SK-N-SH (cell line): ENCODE measurements around the gene COL15A1. TPM values are rescaled to one million over a fixed set of nuclear protein-coding genes. Genes with fewer than 3 reads are reported as not detected.

ENCODE experiments used
- CTCF ChIA-PET: fragments of 300-600, 350-600 bp; formaldehyde crosslinking; extraction: SDS; loops from one replicate; lab custom pipeline; 2021; lab: Yijun Ruan, JAX
- POLR2A ChIA-PET: fragments of 350-600 bp; sonication (Branson Sonifier 250); formaldehyde crosslinking; extraction: SDS; loops from one replicate; lab custom pipeline; 2020; ENCODE audit warnings: antibody characterized with exemption, inconsistent platforms; lab: Yijun Ruan, JAX
- DNase-seq: peaks from one replicate; pipeline ENCODE4 v3.0.0; 2012
- H2AFZ ChIP-seq: fragments of 200-600 bp; sonication (generic); 2 replicates; pipeline ENCODE4 v1.8.1; 2016; ENCODE audit warnings: antibody characterized with exemption, mild to moderate bottlenecking, low read depth
- H3F3A ChIP-seq: fragments of 200-600 bp; sonication (generic); replicated peaks from 2 replicates; pipeline ENCODE3; 2016; ENCODE audit warnings: antibody characterized with exemption, mild to moderate bottlenecking; ENCODE audit not compliant: insufficient read depth
- H3K27ac ChIP-seq, 2 experiments: fragments of 200-500 bp in 1 of 2; fragments of 200-600 bp in 1 of 2; sonication (Bioruptor generic) in 1 of 2; sonication (generic), shearing (Covaris generic) in 1 of 2; 2 replicates each; pipeline versions ENCODE4 v1.5.1 to v1.6.1; 2014 to 2016; ENCODE audit warnings: low read depth in 2 of 2, inconsistent platforms in 1 of 2, low read length in 1 of 2, mild to moderate bottlenecking in 1 of 2, mixed read lengths in 1 of 2
- H3K27me3 ChIP-seq: fragments of 200-600 bp; sonication (generic), shearing (Covaris generic); 2 replicates; pipeline ENCODE4 v1.6.1; 2016; ENCODE audit warnings: mixed run types; ENCODE audit not compliant: insufficient read depth
- H3K36me3 ChIP-seq, 2 experiments: fragments of 200-500 bp in 1 of 2; fragments of 200-600 bp in 1 of 2; sonication (Bioruptor generic) in 1 of 2; sonication (generic) in 1 of 2; replicated peaks in 1 of 2; 2 replicates each; pipeline versions ENCODE3 to v1.5.1; 2014 to 2016; ENCODE audit warnings: low read length in 1 of 2, mild to moderate bottlenecking in 1 of 2; ENCODE audit not compliant: insufficient read depth in 2 of 2, control insufficient read depth in 1 of 2
- H3K4me1 ChIP-seq, 2 experiments: fragments of 200-500 bp in 1 of 2; fragments of 200-600 bp in 1 of 2; sonication (Bioruptor generic) in 1 of 2; sonication (generic), shearing (Covaris generic) in 1 of 2; 2 replicates each; pipeline versions ENCODE4 v1.5.1 to v1.6.1; 2014 to 2016; ENCODE audit warnings: low read depth in 1 of 2, low read length in 1 of 2, mixed run types in 1 of 2; ENCODE audit not compliant: insufficient read depth in 2 of 2, control insufficient read depth in 1 of 2
- H3K4me2 ChIP-seq: fragments of 200-600 bp; sonication (generic), shearing (Covaris generic); 2 replicates; pipeline ENCODE4 v1.6.1; 2017; ENCODE audit warnings: mixed run types
- H3K4me3 ChIP-seq, 2 experiments: fragments of 200-500 bp in 1 of 2; fragments of 200-600 bp in 1 of 2; sonication (Bioruptor generic) in 1 of 2; sonication (generic), shearing (Covaris generic) in 1 of 2; 2 replicates each; pipeline versions ENCODE4 v1.5.1 to v1.8.1; 2014 to 2016; ENCODE audit warnings: low read depth in 2 of 2, inconsistent platforms in 1 of 2, low read length in 1 of 2, mild to moderate bottlenecking in 1 of 2, mixed read lengths in 1 of 2, moderate library complexity in 1 of 2
- H3K79me2 ChIP-seq: fragments of 200-600 bp; sonication (generic); 2 replicates; pipeline ENCODE4 v1.8.1; 2017; ENCODE audit warnings: mild to moderate bottlenecking; ENCODE audit not compliant: insufficient read depth
- H3K9ac ChIP-seq: fragments of 200-600 bp; sonication (generic); 2 replicates; pipeline ENCODE4 v1.6.1; 2017; ENCODE audit warnings: mixed run types
- H3K9me2 ChIP-seq: fragments of 200-600 bp; sonication (generic); 2 replicates; pipeline ENCODE4 v1.6.1; 2017; ENCODE audit warnings: mixed run types
- H3K9me3 ChIP-seq: fragments of 200-600 bp; sonication (generic); 2 replicates; pipeline ENCODE4 v1.6.1; 2017; ENCODE audit warnings: mixed run types, mild to moderate bottlenecking, moderate library complexity
- H4K20me1 ChIP-seq: fragments of 200-600 bp; sonication (generic); 2 replicates; pipeline ENCODE4 v1.6.1; 2017; ENCODE audit warnings: mild to moderate bottlenecking, mixed run types; ENCODE audit not compliant: insufficient read depth
- CHD2 ChIP-seq: fragments of 150-350 bp; IDR thresholded peaks from 2 replicates; pipeline ENCODE4 v1.6.1; 2018; ENCODE audit warnings: low read length; ENCODE audit not compliant: partially characterized antibody
- CTCF ChIP-seq: fragments of 200-600 bp; sonication (generic); IDR thresholded peaks from 2 replicates; pipeline ENCODE4 v1.6.1; 2017; ENCODE audit warnings: antibody characterized with exemption, mild to moderate bottlenecking, moderate library complexity
- FOSL2 ChIP-seq: IDR thresholded peaks from 2 replicates; pipeline ENCODE4 v1.4.0; 2012; ENCODE audit warnings: low read depth, mild to moderate bottlenecking, moderate library complexity, borderline replicate concordance
- FOXJ3 ChIP-seq: sonication (generic); formaldehyde crosslinking; IDR thresholded peaks from 2 replicates; pipeline ENCODE4 v1.5.1; 2020; ENCODE audit warnings: mild to moderate bottlenecking, missing genetic modification reagents
- MEF2A ChIP-seq: IDR thresholded peaks from 2 replicates; pipeline ENCODE4 v1.4.0; 2012; ENCODE audit warnings: low read depth, borderline replicate concordance
- NFIC ChIP-seq: IDR thresholded peaks from 2 replicates; pipeline ENCODE4 v1.4.0; 2012; ENCODE audit warnings: borderline replicate concordance
- PBX3 ChIP-seq: IDR thresholded peaks from 2 replicates; pipeline ENCODE4; 2012
- POLR2AphosphoS5 ChIP-seq: IDR thresholded peaks from 2 replicates; pipeline ENCODE4 v1.6.1; 2012; ENCODE audit warnings: low read depth, low read length
- RAD21 ChIP-seq: IDR thresholded peaks from 2 replicates; pipeline ENCODE4 v1.6.1; 2012; ENCODE audit warnings: mild to moderate bottlenecking, low read length
- RCOR1 ChIP-seq: fragments of 150-350 bp; IDR thresholded peaks from 2 replicates; pipeline ENCODE4 v1.6.1; 2017; ENCODE audit warnings: antibody characterized with exemption, low read length
- REST ChIP-seq: IDR thresholded peaks from 2 replicates; pipeline ENCODE4 v1.6.1; 2012; ENCODE audit warnings: mild to moderate bottlenecking, low read depth, low read length, moderate library complexity
- RFX5 ChIP-seq: IDR thresholded peaks from 2 replicates; pipeline ENCODE4 v1.6.1; 2012; ENCODE audit warnings: mild to moderate bottlenecking, improper control_type of control experiment, low read length
- SMC3 ChIP-seq: IDR thresholded peaks from 2 replicates; pipeline ENCODE4 v1.6.1; 2012; ENCODE audit warnings: low read depth, low read length, improper control_type of control experiment
- TAF1 ChIP-seq: IDR thresholded peaks from 2 replicates; pipeline ENCODE4 v1.6.1; 2012; ENCODE audit warnings: low read depth, mild to moderate bottlenecking, low read length, moderate library complexity, borderline replicate concordance
- TCF12 ChIP-seq: IDR thresholded peaks from 2 replicates; pipeline ENCODE4 v1.4.0; 2012
- YY1 ChIP-seq: IDR thresholded peaks from 2 replicates; pipeline ENCODE4 v1.4.0; 2012; ENCODE audit warnings: low read depth, mild to moderate bottlenecking
- ZBTB33 ChIP-seq: IDR thresholded peaks from 2 replicates; pipeline ENCODE4 v1.4.0; 2012; ENCODE audit warnings: low read depth, borderline replicate concordance
- WGBS: methylation state at CpG from one replicate; pipeline ENCODE4 v1.1.6; 2017; ENCODE audit warnings: low lambda C conversion rate; 5-methylcytosine and 5-hydroxymethylcytosine counted together
- polyA plus RNA-seq, 3 experiments: library from polyadenylated mRNA; depleted of rRNA; stranded (reverse); fragments of >200 nt; gene quantifications; 2 replicates each; pipeline ENCODE4 v1.2.3, GENCODE V29; 2012

COL15A1 gene
- polyA plus RNA-seq, 1 of the 3 experiments (the other 2 are of a cell fraction), result 0.84 TPM

GRCh38 chr9:98995059-98995671, 51.5 kb downstream of the COL15A1 start:
- no peak overlapping the region for H3K9ac ChIP-seq
- no peaks in the 10 kb centered on the region for H3K9me3 ChIP-seq
- H3K79me2 ChIP-seq, result no peaks in the 10 kb centered on the region
- H3K4me1 ChIP-seq, result peaks cover 0 to 6% of the 10 kb centered on the region in 2 experiments; a peak in 2 of 4 replicates
- no peak for DNase-seq
- POLR2A ChIA-PET, result no interaction called here
- peaks cover 4% of the 10 kb centered on the region for H3F3A ChIP-seq
- no peak overlapping the region for H3K4me3 ChIP-seq
- WGBS, result 57% methylated on average over 3 of the region's 3 CpGs
- no peak overlapping the region for H3K27ac ChIP-seq
- CTCF ChIA-PET, result interaction anchor here (0.8 to 11.4 kb wide), 4 partner anchors 20 to 147 kb away, joined by 3 to 131 read pairs (median 8); no protein-coding TSS in a partner anchor
- TF ChIP-seq NFIC (0 out of 2 replicates have a peak, but pooled peaks have one; percentile 21), POLR2AphosphoS5 (no peak), TCF12 (peak; percentile 31; the same call in 1 of the 2 replicates)
- H4K20me1 ChIP-seq, result no peaks in the 10 kb centered on the region
- no peaks in the 10 kb centered on the region for H3K27me3 ChIP-seq
- no peaks in the 10 kb centered on the region for H3K36me3 ChIP-seq
- H3K9me2 ChIP-seq, result no peaks in the 10 kb centered on the region
- H3K4me2 ChIP-seq, result no peak overlapping the region
- H2AFZ ChIP-seq, result no peak overlapping the region

GRCh38 chr9:98995971-98996504, 52.3 kb downstream of the COL15A1 start:
- 78% methylated on average over 7 of the region's 7 CpGs for WGBS
- Histone ChIP-seq H3K9me3 (no peaks in the 10 kb centered on the region), H3K9me2 (no peaks in the 10 kb centered on the region), H3K4me2 (no peak overlapping the region), H3K27ac (no peak overlapping the region), H2AFZ (no peak overlapping the region), H3K79me2 (no peaks in the 10 kb centered on the region), H3K4me1 (peaks cover 0 to 6% of the 10 kb centered on the region in 2 experiments; a peak in 1 of 4 replicates), H3K36me3 (no peaks in the 10 kb centered on the region), H3F3A (no peaks in the 10 kb centered on the region), H3K27me3 (no peaks in the 10 kb centered on the region), H4K20me1 (no peaks in the 10 kb centered on the region), H3K4me3 (no peak overlapping the region), H3K9ac (no peak overlapping the region)
- DNase-seq, result no peak
- POLR2A ChIA-PET, result no interaction called here
- no peak for TF ChIP-seq FOSL2
- no peak for TF ChIP-seq FOXJ3 (CRISPR knock-in tag)
- no peak for TF ChIP-seq MEF2A
- TF ChIP-seq YY1, result no peak
- no peak for TF ChIP-seq SMC3
- TF ChIP-seq RFX5, result no peak
- TF ChIP-seq NFIC, result no peak
- TF ChIP-seq RCOR1, result no peak
- TF ChIP-seq ZBTB33, result no peak
- TF ChIP-seq PBX3, result no peak
- no peak for TF ChIP-seq TCF12
- no peak for TF ChIP-seq CTCF
- TF ChIP-seq REST, result no peak
- TF ChIP-seq CHD2, result no peak
- no peak for TF ChIP-seq RAD21
- no peak for TF ChIP-seq TAF1
- CTCF ChIA-PET, result interaction anchor here (1.3 to 11.4 kb wide), 4 partner anchors 9 to 147 kb away, joined by 6 to 131 read pairs (median 8); no protein-coding TSS in a partner anchor
